ENCODE measurements around the gene FUNDC1.

- no peak for TF ChIP-seq CTCF (conservative IDR thresholded peaks at IDR 0.05; ENCODE audit: low read length)
- TF ChIP-seq EZH2phosphoT487 (IDR thresholded peaks at IDR 0.05; ENCODE audit: borderline replicate concordance), result no peak
These were observed 1.4 kb upstream of the FUNDC1 start for GRCh38 chrX:44544036-44544435.

Measured in Loucy (cell line).